Measurements from ENCODE around the gene LRMDA. TPM values are rescaled to one million over a fixed set of nuclear protein-coding genes. Genes with fewer than 3 reads are reported as not detected.

The LRMDA gene
- total and polyA plus RNA-seq, 2 of the 4 experiments (the other 2 are of a cell fraction), result 0.07 TPM; not detected in 1

- no peaks in the 10 kb centered on the region for H3K79me1 ChIP-seq (ENCODE audit: low read depth in 1 of 2, low read length in 2 of 2)
- H3K27me3 ChIP-seq (ENCODE audit: control insufficient read depth, insufficient read depth, low read length), result peaks cover 4% of the 10 kb centered on the region; the same call in 1 of the 2 replicates
- no peak overlapping the region for H2BK15ac ChIP-seq (ENCODE audit: low read depth, low read length)
- H3K9me3 ChIP-seq (ENCODE audit: control insufficient read depth, insufficient read depth, low read length), result no peaks in the 10 kb centered on the region
- no peaks in the 10 kb centered on the region for H4K20me1 ChIP-seq (ENCODE audit: insufficient read depth, low read length)
- H3K18ac ChIP-seq (ENCODE audit: low read depth, low read length), result no peak overlapping the region
- DNase-seq (no peak), ATAC-seq (ENCODE audit: low read depth) (no peak)
- H3K36me3 ChIP-seq (ENCODE audit: control insufficient read depth, insufficient read depth, low read length), result no peaks in the 10 kb centered on the region
- no peak overlapping the region for H2AK9ac ChIP-seq (replicated peaks; ENCODE audit: low read depth, low read length, poor library complexity)
- H3K27ac ChIP-seq (ENCODE audit: insufficient read depth, low read length), result no peak overlapping the region
- no peak overlapping the region for H3K56ac ChIP-seq (ENCODE audit: extremely low read depth, insufficient read depth, low read length)
- CTCF ChIA-PET, result no interaction called here
- no peak overlapping the region for H3K4ac ChIP-seq (ENCODE audit: low read depth, low read length)
- no peak overlapping the region for H4K5ac ChIP-seq (ENCODE audit: low read depth, low read length)
- H3K4me2 ChIP-seq (ENCODE audit: low read depth, low read length), result no peak overlapping the region
- no peaks in the 10 kb centered on the region for H3K9me1 ChIP-seq (ENCODE audit: insufficient read depth, low read length)
- H2BK120ac ChIP-seq (ENCODE audit: low read depth, low read length), result no peak overlapping the region
- no peak overlapping the region for H4K91ac ChIP-seq (ENCODE audit: insufficient read depth, low read depth, low read length)
- no peak for TF ChIP-seq RCOR1 (IDR thresholded peaks at IDR 0.05; ENCODE audit: insufficient replicate concordance, low read length)
- no peak for TF ChIP-seq CEBPB (IDR thresholded peaks at IDR 0.05; ENCODE audit: low read depth, low read length)
- no peak for TF ChIP-seq MXI1 (IDR thresholded peaks at IDR 0.05; ENCODE audit: borderline replicate concordance, low read depth, low read length)
- no peak for TF ChIP-seq CTCF (conservative IDR thresholded peaks at IDR 0.05; ENCODE audit: low read depth, low read length)
- TF ChIP-seq BHLHE40 (IDR thresholded peaks at IDR 0.05; ENCODE audit: low read depth, low read length), result no peak
- TF ChIP-seq RAD21 (IDR thresholded peaks at IDR 0.05; ENCODE audit: low read length), result no peak
- no peak for TF ChIP-seq CHD1 (IDR thresholded peaks at IDR 0.05; ENCODE audit: low read depth, low read length)
- TF ChIP-seq ELK1 (IDR thresholded peaks at IDR 0.05; ENCODE audit: borderline replicate concordance, low read depth, low read length), result no peak
- dilution Hi-C loops (cut with HindIII; ENCODE audit: low sequenced_read_pairs, unreplicated experiment), result no loop called here
- no peak overlapping the region for H4K8ac ChIP-seq (ENCODE audit: low read depth in 2 of 2, low read length in 2 of 2)
- H2BK20ac ChIP-seq (ENCODE audit: low read depth, low read length), result no peak overlapping the region
- H3K4me3 ChIP-seq (ENCODE audit: insufficient read depth, low read depth, low read length), result no peak overlapping the region
- no peak overlapping the region for H2BK5ac ChIP-seq (ENCODE audit: low read depth, low read length, poor library complexity, severe bottlenecking)
- no peak overlapping the region for H3K23ac ChIP-seq (ENCODE audit: low read depth, low read length)
- no peak overlapping the region for H2AFZ ChIP-seq (replicated peaks; ENCODE audit: low read length, poor library complexity)
- no TSS peak for BruUV-seq (replicated peaks)
- no peak overlapping the region for H3K9ac ChIP-seq (ENCODE audit: low read depth, low read length)
- in situ Hi-C loops (cut with MboI; ENCODE audit: low sequenced_read_pairs), result no loop called here
- no peak overlapping the region for H2AK5ac ChIP-seq (ENCODE audit: low read depth, low read length)
- H3K4me1 ChIP-seq (ENCODE audit: control insufficient read depth, insufficient read depth, low read length), result no peaks in the 10 kb centered on the region
- no peak overlapping the region for H3K14ac ChIP-seq (replicated peaks; ENCODE audit: low read depth, low read length)
- POLR2A ChIA-PET (ENCODE audit: unreplicated experiment), result no interaction called here
- intact Hi-C loops (cut with micrococcal nuclease), result no loop called here
- WGBS, 2 experiments (ENCODE audit: extremely low coverage in 2 of 2, insufficient read length in 1 of 2), result 80% methylated on average over 2 of the region's 6 CpGs; no CpG with 5 or more reads in 1 of the 2 experiments
These were observed 549.1 kb downstream of the LRMDA start for GRCh38 chr10:75980419-75981002.

All from IMR-90 (cell line).